ENCODE measurements around the gene IL17RD.
"Not testable (repeated sequence)": the region's sequence is repeated elsewhere in the genome, so short reads cannot be mapped to it uniquely, and the experiment has no call there.

The IL17RD gene

GRCh38 chr3:57091521-57092273 is 73.5 kb downstream of the IL17RD start:
- DNase-seq = no peak

- no peak for DNase-seq
Observed at GRCh38 chr3:57089043-57089442, 76.1 kb downstream of the IL17RD start.

- no peak for DNase-seq
Observed at GRCh38 chr3:57088503-57088902, 76.7 kb downstream of the IL17RD start.

- DNase-seq = no peak
Observed at GRCh38 chr3:57087361-57088092, 77.6 kb downstream of the IL17RD start.

GRCh38 chr3:57086201-57086600 is 79.0 kb downstream of the IL17RD start:
- DNase-seq = no peak

GRCh38 chr3:57085211-57085610 is 79.9 kb downstream of the IL17RD start:
- no peak for DNase-seq

GRCh38 chr3:57083266-57083995 is 81.7 kb downstream of the IL17RD start:
- not testable (repeated sequence) for DNase-seq

- DNase-seq = no peak
Observed at GRCh38 chr3:57082481-57082880, 82.7 kb downstream of the IL17RD start.

- DNase-seq = no peak
Observed at GRCh38 chr3:57081173-57081572, 84.0 kb downstream of the IL17RD start.

- DNase-seq = no peak
Observed at GRCh38 chr3:57080171-57080570, 85.0 kb downstream of the IL17RD start.

GRCh38 chr3:57079474-57079831 is 85.7 kb downstream of the IL17RD start:
- DNase-seq = no peak

- no peak for DNase-seq
Observed at GRCh38 chr3:57078635-57079473, 86.3 kb downstream of the IL17RD start.

- no peak for DNase-seq
Observed at GRCh38 chr3:57078344-57078634, 86.9 kb downstream of the IL17RD start.

GRCh38 chr3:57077630-57078343 is 87.4 kb downstream of the IL17RD start:
- DNase-seq = no peak

- DNase-seq = no peak
Observed at GRCh38 chr3:57076422-57076951, 88.7 kb downstream of the IL17RD start.

GRCh38 chr3:57074135-57074534 is 91.0 kb downstream of the IL17RD start:
- DNase-seq = no peak

- no peak for DNase-seq
Observed at GRCh38 chr3:57073628-57074027, 91.5 kb downstream of the IL17RD start.

- DNase-seq = no peak
Observed at GRCh38 chr3:57069503-57069902, 95.7 kb downstream of the IL17RD start.

- no peak for DNase-seq
Observed at GRCh38 chr3:57068437-57069089, 96.6 kb downstream of the IL17RD start.

GRCh38 chr3:57066471-57066870 is 98.7 kb downstream of the IL17RD start:
- no peak for DNase-seq

GRCh38 chr3:57065588-57065987 is 99.6 kb downstream of the IL17RD start:
- DNase-seq = no peak

- no peak for DNase-seq
Observed at GRCh38 chr3:57064572-57064971, 100.6 kb downstream of the IL17RD start.
